ENCODE measurements around the gene CELF2. TPM values are rescaled to one million over a fixed set of nuclear protein-coding genes. Genes with fewer than 3 reads are reported as not detected.

Gene CELF2
- total RNA-seq, 1 donor from 2014 or later: 77.6 TPM

GRCh38 chr10:11045487-11045886, 27.8 kb downstream of the CELF2 start:
- Mint-ChIP-seq H3K36me3 (ENCODE audit: low read depth) (peaks cover 14% of the 10 kb centered on the region), H3K27ac (ENCODE audit: unreplicated experiment) (no peak overlapping the region), H3K4me1 (peaks cover 57% of the 10 kb centered on the region), H3K9me3 (peaks cover 4% of the 10 kb centered on the region), H3K4me3 (no peak overlapping the region), H3K27me3 (ENCODE audit: low read depth) (no peaks in the 10 kb centered on the region)
- TF ChIP-seq CTCF (conservative IDR thresholded peaks at IDR 0.05): no peak
- no peak for DNase-seq (ENCODE audit: low read depth, low spot score)

GRCh38 chr10:11045995-11046775, 28.5 kb downstream of the CELF2 start:
- H3K36me3 Mint-ChIP-seq (ENCODE audit: low read depth): peaks cover 10% of the 10 kb centered on the region
- DNase-seq (ENCODE audit: low read depth, low spot score): no peak
- no peak overlapping the region for H3K4me3 Mint-ChIP-seq
- H3K27ac Mint-ChIP-seq (ENCODE audit: unreplicated experiment): no peak overlapping the region
- no peaks in the 10 kb centered on the region for H3K9me3 Mint-ChIP-seq
- peaks cover 60% of the 10 kb centered on the region for H3K4me1 Mint-ChIP-seq
- no peak for TF ChIP-seq CTCF (conservative IDR thresholded peaks at IDR 0.05)
- H3K27me3 Mint-ChIP-seq (ENCODE audit: low read depth): no peaks in the 10 kb centered on the region

DNA sequence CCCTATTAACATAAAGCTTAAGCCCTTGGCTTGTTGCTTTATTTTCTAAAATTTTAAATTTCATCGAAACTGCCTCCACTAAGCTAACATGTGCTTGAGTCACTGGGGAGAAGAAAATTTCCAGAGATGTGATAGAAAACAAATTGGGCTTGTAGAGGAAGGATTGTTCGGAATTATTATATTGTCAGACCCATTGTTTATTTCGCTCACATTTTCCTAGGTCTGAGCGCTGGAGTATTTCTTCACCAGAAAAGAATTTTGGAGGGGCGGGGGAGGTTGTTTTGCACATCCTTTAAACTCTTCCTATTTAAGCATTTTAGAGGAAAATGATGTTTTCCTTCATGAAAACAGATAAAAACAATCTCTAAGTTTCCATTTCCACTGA, 29.1 kb downstream of the CELF2 start:
- Mint-ChIP-seq H3K27ac (ENCODE audit: unreplicated experiment) (no peak overlapping the region), H3K27me3 (ENCODE audit: low read depth) (no peaks in the 10 kb centered on the region), H3K9me3 (no peaks in the 10 kb centered on the region), H3K4me3 (no peak overlapping the region), H3K36me3 (ENCODE audit: low read depth) (peaks cover 10% of the 10 kb centered on the region), H3K4me1 (peaks cover 59% of the 10 kb centered on the region)
- no peak for TF ChIP-seq CTCF (conservative IDR thresholded peaks at IDR 0.05)
- DNase-seq (ENCODE audit: low read depth, low spot score): no peak

DNA sequence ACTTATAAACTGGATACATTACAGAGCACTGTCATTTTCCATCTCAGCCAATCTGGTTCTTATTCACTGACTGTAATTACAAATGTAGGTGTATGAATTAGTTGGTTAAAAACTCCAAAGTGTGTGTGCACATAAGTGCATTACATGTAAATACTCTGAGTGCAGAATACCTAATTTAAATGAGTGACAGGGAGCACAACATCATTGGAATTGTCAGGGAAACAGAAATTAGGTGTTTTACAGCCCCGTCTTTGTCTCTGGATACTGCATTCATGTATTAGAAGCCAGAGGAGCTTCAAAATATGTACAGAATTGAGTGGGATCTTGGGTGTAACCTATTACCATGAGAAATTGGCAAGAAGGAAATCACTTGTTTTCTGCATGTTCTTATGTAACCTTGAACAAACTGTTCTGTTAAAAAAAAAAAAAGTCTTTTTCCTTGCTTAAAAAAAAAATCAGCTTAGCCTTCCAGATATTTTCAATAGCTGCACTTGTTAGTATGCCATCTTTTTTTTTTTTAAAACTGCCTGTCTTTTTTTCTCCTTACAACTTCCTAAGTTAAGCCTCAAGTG, 31.1 kb downstream of the CELF2 start:
- H3K36me3 Mint-ChIP-seq (ENCODE audit: low read depth): peaks cover 7% of the 10 kb centered on the region
- DNase-seq (ENCODE audit: low read depth, low spot score): no peak
- no peak for TF ChIP-seq CTCF (conservative IDR thresholded peaks at IDR 0.05)
- no peaks in the 10 kb centered on the region for H3K27me3 Mint-ChIP-seq (ENCODE audit: low read depth)
- H3K4me3 Mint-ChIP-seq: no peak overlapping the region
- peaks cover 3% of the 10 kb centered on the region for H3K9me3 Mint-ChIP-seq
- H3K4me1 Mint-ChIP-seq: peaks cover 46% of the 10 kb centered on the region
- H3K27ac Mint-ChIP-seq (ENCODE audit: unreplicated experiment): no peak overlapping the region

DNA sequence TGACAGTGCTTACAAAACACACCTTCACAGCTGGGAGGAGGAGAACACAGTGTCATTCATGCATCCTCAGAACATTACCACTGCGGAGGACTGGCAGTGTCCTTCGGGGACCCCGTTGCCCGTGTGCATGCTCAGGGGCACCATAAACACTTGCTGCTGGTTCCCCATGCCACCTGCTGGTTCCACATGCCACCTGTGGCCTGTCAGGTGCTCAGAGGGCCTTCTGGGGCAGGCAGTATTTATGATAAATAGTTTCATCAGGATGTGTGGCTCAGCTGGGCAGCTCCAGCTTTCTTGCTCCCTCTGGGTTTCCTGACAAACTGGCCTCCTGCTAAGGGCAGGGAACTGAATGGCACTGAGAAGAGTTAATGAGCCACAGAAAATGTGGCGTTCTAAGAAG, 32.1 kb downstream of the CELF2 start:
- no peak for TF ChIP-seq CTCF (conservative IDR thresholded peaks at IDR 0.05)
- Mint-ChIP-seq H3K4me3 (no peak overlapping the region), H3K27me3 (ENCODE audit: low read depth) (no peaks in the 10 kb centered on the region), H3K27ac (ENCODE audit: unreplicated experiment) (no peak overlapping the region), H3K9me3 (peaks cover 3% of the 10 kb centered on the region), H3K36me3 (ENCODE audit: low read depth) (peaks cover 6% of the 10 kb centered on the region), H3K4me1 (peaks cover 46% of the 10 kb centered on the region)
- no peak for DNase-seq (ENCODE audit: low read depth, low spot score)
